ENCODE measurements around the gene HS3ST3B1. TPM values are rescaled to one million over a fixed set of nuclear protein-coding genes. Genes with fewer than 3 reads are reported as not detected.

Gene HS3ST3B1
- total RNA-seq, 1 experiment from 2014 or later, result 2.4 TPM

Other genes with a start within 250 kb of the HS3ST3B1 start
- gene COX10, start 231.6 kb upstream of the HS3ST3B1 start, total RNA-seq (2021; ENCODE audit: unreplicated experiment), result 22.4 TPM
- not detected for gene CDRT15, start 64.2 kb upstream of the HS3ST3B1 start, total RNA-seq (2021; ENCODE audit: unreplicated experiment)